ENCODE data around the gene C5orf24.

Gene C5orf24

GRCh38 chr5:134835623-134836022 lies 10.1 kb upstream of the C5orf24 start:
- TF ChIP-seq, protein P1, sequence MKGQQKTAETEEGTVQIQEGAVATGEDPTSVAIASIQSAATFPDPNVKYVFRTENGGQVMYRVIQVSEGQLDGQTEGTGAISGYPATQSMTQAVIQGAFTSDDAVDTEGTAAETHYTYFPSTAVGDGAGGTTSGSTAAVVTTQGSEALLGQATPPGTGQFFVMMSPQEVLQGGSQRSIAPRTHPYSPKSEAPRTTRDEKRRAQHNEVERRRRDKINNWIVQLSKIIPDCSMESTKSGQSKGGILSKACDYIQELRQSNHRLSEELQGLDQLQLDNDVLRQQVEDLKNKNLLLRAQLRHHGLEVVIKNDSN (IDR thresholded peaks at IDR 0.05): no peak
- TF ChIP-seq CEBPB (IDR thresholded peaks at IDR 0.05): no peak
- no peak for TF ChIP-seq TEAD4 (IDR thresholded peaks at IDR 0.05)
- TF ChIP-seq REST (IDR thresholded peaks at IDR 0.05; ENCODE audit: low read depth): no peak
- no peak for TF ChIP-seq NFIC (IDR thresholded peaks at IDR 0.05)
- no peak for TF ChIP-seq RAD21 (IDR thresholded peaks at IDR 0.05; ENCODE audit: low read depth)
- no peak for TF ChIP-seq CREB1 (IDR thresholded peaks at IDR 0.05; ENCODE audit: low read depth)
- TF ChIP-seq ZBTB7A (IDR thresholded peaks at IDR 0.05; ENCODE audit: low read depth): no peak
- TF ChIP-seq TAF1 (IDR thresholded peaks at IDR 0.05; ENCODE audit: low read depth): no peak

GRCh38 chr5:134837530-134838181 lies 8.1 kb upstream of the C5orf24 start:
- no peak for TF ChIP-seq ZBTB7A (IDR thresholded peaks at IDR 0.05; ENCODE audit: low read depth)
- TF ChIP-seq EGR1 (IDR thresholded peaks at IDR 0.05): no peak
- TF ChIP-seq CEBPB (IDR thresholded peaks at IDR 0.05): no peak
- no peak for TF ChIP-seq RAD21 (IDR thresholded peaks at IDR 0.05; ENCODE audit: low read depth)
- TF ChIP-seq, protein P2, sequence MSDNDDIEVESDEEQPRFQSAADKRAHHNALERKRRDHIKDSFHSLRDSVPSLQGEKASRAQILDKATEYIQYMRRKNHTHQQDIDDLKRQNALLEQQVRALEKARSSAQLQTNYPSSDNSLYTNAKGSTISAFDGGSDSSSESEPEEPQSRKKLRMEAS (IDR thresholded peaks at IDR 0.05): no peak

GRCh38 chr5:134840811-134841210 lies 5.0 kb upstream of the C5orf24 start:
- TF ChIP-seq NFIC (IDR thresholded peaks at IDR 0.05) (no peak), REST (IDR thresholded peaks at IDR 0.05; ENCODE audit: low read depth) (no peak), FOXM1 (IDR thresholded peaks at IDR 0.05; ENCODE audit: borderline replicate concordance, low read depth) (no peak), CREB1 (IDR thresholded peaks at IDR 0.05; ENCODE audit: low read depth) (no peak), CEBPB (IDR thresholded peaks at IDR 0.05) (no peak)
- TF ChIP-seq, protein P1 (IDR thresholded peaks at IDR 0.05): no peak

- no peak for TF ChIP-seq TEAD4 (IDR thresholded peaks at IDR 0.05)
Observed at GRCh38 chr5:134844252-134844651, 1.5 kb upstream of the C5orf24 start.

- TF ChIP-seq CREB1 (IDR thresholded peaks at IDR 0.05; ENCODE audit: low read depth): no peak
- TF ChIP-seq CEBPB (IDR thresholded peaks at IDR 0.05): no peak
- 0 out of 2 replicates have a peak, but pooled peaks have one; percentile 5 for TF ChIP-seq FOXM1 (IDR thresholded peaks at IDR 0.05; ENCODE audit: borderline replicate concordance, low read depth)
- TF ChIP-seq YY1 (IDR thresholded peaks at IDR 0.05; ENCODE audit: low read depth): no peak
- no peak for TF ChIP-seq REST (IDR thresholded peaks at IDR 0.05; ENCODE audit: low read depth)
Observed at GRCh38 chr5:134845335-134845851, 375 bp upstream of the C5orf24 start.

GRCh38 chr5:134846641-134846960 lies 833 bp downstream of the C5orf24 start:
- TF ChIP-seq CEBPB (IDR thresholded peaks at IDR 0.05) (no peak), CREB1 (IDR thresholded peaks at IDR 0.05; ENCODE audit: low read depth) (no peak), FOXM1 (IDR thresholded peaks at IDR 0.05; ENCODE audit: borderline replicate concordance, low read depth) (no peak), TAF1 (IDR thresholded peaks at IDR 0.05; ENCODE audit: low read depth) (no peak), RAD21 (IDR thresholded peaks at IDR 0.05; ENCODE audit: low read depth) (no peak), YY1 (IDR thresholded peaks at IDR 0.05; ENCODE audit: low read depth) (no peak), TCF12 (IDR thresholded peaks at IDR 0.05; ENCODE audit: low read depth) (no peak), EGR1 (IDR thresholded peaks at IDR 0.05) (no peak), REST (IDR thresholded peaks at IDR 0.05; ENCODE audit: low read depth) (no peak), ZBTB7A (IDR thresholded peaks at IDR 0.05; ENCODE audit: low read depth) (no peak), EP300 (IDR thresholded peaks at IDR 0.05; ENCODE audit: borderline replicate concordance) (no peak), NFIC (IDR thresholded peaks at IDR 0.05) (no peak), TEAD4 (IDR thresholded peaks at IDR 0.05) (no peak)
- TF ChIP-seq, protein P1 (IDR thresholded peaks at IDR 0.05): no peak
- TF ChIP-seq, protein P2 (IDR thresholded peaks at IDR 0.05): no peak
